Fibroblast of lung (primary cell): ENCODE measurements around the gene MTSS2. TPM values are rescaled to one million over a fixed set of nuclear protein-coding genes. Genes with fewer than 3 reads are reported as not detected.

Experiments used
- DNase-seq, 2 donors: peaks; one replicate each; pipeline versions ENCODE4 v3.0.0 to v3.0.0-alpha.2; 2010; ENCODE audit warnings: low read depth in 2 of 2
- H2AFZ ChIP-seq: 2 replicates; pipeline ENCODE4 v1.5.1; 2012; ENCODE audit warnings: low read length, control low read depth, inconsistent platforms
- H3K27ac ChIP-seq: 2 replicates; pipeline ENCODE4 v1.5.1; 2011; ENCODE audit warnings: low read length, control low read depth; ENCODE audit not compliant: insufficient read depth
- H3K27me3 ChIP-seq: 2 replicates; pipeline ENCODE4 v1.5.1; 2011; ENCODE audit warnings: mild to moderate bottlenecking, low read length; ENCODE audit not compliant: control insufficient read depth, insufficient read depth
- H3K36me3 ChIP-seq: 2 replicates; pipeline ENCODE4 v1.5.1; 2011; ENCODE audit warnings: low read length; ENCODE audit not compliant: control insufficient read depth, insufficient read depth
- H3K4me1 ChIP-seq: 2 replicates; pipeline ENCODE4 v1.5.1; 2011; ENCODE audit warnings: low read length; ENCODE audit not compliant: control insufficient read depth, insufficient read depth; ENCODE audit errors: extremely low read depth
- H3K4me2 ChIP-seq: 2 replicates; pipeline ENCODE4 v1.5.1; 2011; ENCODE audit warnings: low read length, control low read depth; ENCODE audit not compliant: insufficient read depth; ENCODE audit errors: extremely low read depth
- H3K4me3 ChIP-seq, 4 experiments: fragments of 200-600 bp in 1 of 4; sonication (generic) in 1 of 4; replicated peaks in 1 of 4; 2 replicates each; pipeline ENCODE4 v1.5.1; 2011 to 2016; ENCODE audit warnings: low read length in 4 of 4, low read depth in 3 of 4, mild to moderate bottlenecking in 3 of 4, control low read depth in 2 of 4, inconsistent platforms in 1 of 4, mixed read lengths in 1 of 4; ENCODE audit not compliant: insufficient read depth in 1 of 4; ENCODE audit errors: control extremely low read depth in 1 of 4
- H3K79me2 ChIP-seq: 2 replicates; pipeline ENCODE4 v1.5.1; 2012; ENCODE audit warnings: mild to moderate bottlenecking, low read length, inconsistent platforms; ENCODE audit not compliant: control insufficient read depth, insufficient read depth
- H3K9ac ChIP-seq: 2 replicates; pipeline ENCODE4 v1.5.1; 2011; ENCODE audit warnings: mild to moderate bottlenecking, low read length, control low read depth; ENCODE audit not compliant: insufficient read depth
- H3K9me3 ChIP-seq: 2 replicates; pipeline ENCODE4 v1.5.1; 2012; ENCODE audit warnings: low read depth, low read length; ENCODE audit not compliant: control insufficient read depth, insufficient read depth
- H4K20me1 ChIP-seq: 2 replicates; pipeline ENCODE4 v1.5.1; 2011; ENCODE audit warnings: low read length; ENCODE audit not compliant: control insufficient read depth, insufficient read depth; ENCODE audit errors: extremely low read depth
- EZH2 ChIP-seq: IDR thresholded peaks from 2 replicates; pipeline ENCODE4 v1.5.1; 2012; ENCODE audit warnings: low read length, control low read depth, mild to moderate bottlenecking; ENCODE audit errors: missing control alignments
- polyA plus RNA-seq, 2 donors: library from polyadenylated mRNA; depleted of rRNA in 1 of 2; stranded (reverse) in 1 of 2; unstranded in 1 of 2; fragments of >200 nt; gene quantifications; 2 replicates each; pipeline ENCODE4 v1.2.1, GENCODE V29; 2011 to 2012; ENCODE audit warnings: missing spikeins in 1 of 2
- total RNA-seq: library from RNA; depleted of rRNA; stranded (reverse); fragments of >200 nt; gene quantifications from 2 replicates; pipeline ENCODE4 v1.2.1, GENCODE V29; 2014
- TF ChIP-seq, protein P1 (sequence below), 2 donors: IDR thresholded peaks in 1 of 2; conservative IDR thresholded peaks in 1 of 2; 1 replicate in 1 of 2; 2 replicates in 1 of 2; pipeline ENCODE4 v1.5.1; 2011 to 2012; ENCODE audit warnings: low read length in 2 of 2, control low read depth in 1 of 2, inconsistent platforms in 1 of 2, low read depth in 1 of 2, mild to moderate bottlenecking in 1 of 2

The MTSS2 gene
- total and polyA plus RNA-seq, 2 donors (not counting 1 experiment from before 2014, with no cell fraction given), result 126 to 131 TPM

DNA sequence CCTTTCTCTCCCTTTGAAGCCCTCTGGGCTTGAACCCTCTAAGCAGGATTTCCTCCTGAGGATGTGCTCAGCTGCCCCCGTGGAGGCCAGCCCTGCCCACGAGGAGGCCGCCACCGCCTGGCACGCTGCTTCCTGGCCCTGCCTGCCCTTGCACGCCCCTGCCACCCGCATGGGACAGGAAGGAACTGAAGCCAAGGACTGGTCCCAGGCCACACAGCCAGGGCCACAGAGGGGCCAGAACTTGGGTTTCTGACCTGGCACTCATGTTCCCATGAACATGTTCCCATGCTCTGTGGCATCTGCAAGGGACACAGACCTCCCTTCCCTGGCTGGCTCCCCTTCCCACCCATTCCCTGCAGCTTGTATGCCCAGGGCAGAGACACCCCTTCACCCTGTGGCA is 24.1 kb upstream of the MTSS2 start:
- no peaks in the 10 kb centered on the region for H3K79me2 ChIP-seq
- H4K20me1 ChIP-seq, result no peaks in the 10 kb centered on the region
- H3K27me3 ChIP-seq, result no peaks in the 10 kb centered on the region
- TF ChIP-seq EZH2, result no peak
- TF ChIP-seq, protein P1, sequence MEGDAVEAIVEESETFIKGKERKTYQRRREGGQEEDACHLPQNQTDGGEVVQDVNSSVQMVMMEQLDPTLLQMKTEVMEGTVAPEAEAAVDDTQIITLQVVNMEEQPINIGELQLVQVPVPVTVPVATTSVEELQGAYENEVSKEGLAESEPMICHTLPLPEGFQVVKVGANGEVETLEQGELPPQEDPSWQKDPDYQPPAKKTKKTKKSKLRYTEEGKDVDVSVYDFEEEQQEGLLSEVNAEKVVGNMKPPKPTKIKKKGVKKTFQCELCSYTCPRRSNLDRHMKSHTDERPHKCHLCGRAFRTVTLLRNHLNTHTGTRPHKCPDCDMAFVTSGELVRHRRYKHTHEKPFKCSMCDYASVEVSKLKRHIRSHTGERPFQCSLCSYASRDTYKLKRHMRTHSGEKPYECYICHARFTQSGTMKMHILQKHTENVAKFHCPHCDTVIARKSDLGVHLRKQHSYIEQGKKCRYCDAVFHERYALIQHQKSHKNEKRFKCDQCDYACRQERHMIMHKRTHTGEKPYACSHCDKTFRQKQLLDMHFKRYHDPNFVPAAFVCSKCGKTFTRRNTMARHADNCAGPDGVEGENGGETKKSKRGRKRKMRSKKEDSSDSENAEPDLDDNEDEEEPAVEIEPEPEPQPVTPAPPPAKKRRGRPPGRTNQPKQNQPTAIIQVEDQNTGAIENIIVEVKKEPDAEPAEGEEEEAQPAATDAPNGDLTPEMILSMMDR (conservative IDR thresholded peaks at IDR 0.05 in 1 of 2, IDR thresholded peaks at IDR 0.05 in 1 of 2; ENCODE audit: low read depth in 1 of 2, low read length in 2 of 2), result no peak
- H3K4me3 ChIP-seq, result no peak overlapping the region
- peaks cover 31% of the 10 kb centered on the region for H3K4me1 ChIP-seq
- DNase-seq, result no peak
- no peaks in the 10 kb centered on the region for H3K36me3 ChIP-seq
- H3K9ac ChIP-seq, result no peak overlapping the region
- no peak overlapping the region for H2AFZ ChIP-seq
- no peak overlapping the region for H3K27ac ChIP-seq
- no peaks in the 10 kb centered on the region for H3K9me3 ChIP-seq
- H3K4me2 ChIP-seq, result no peak overlapping the region

DNA sequence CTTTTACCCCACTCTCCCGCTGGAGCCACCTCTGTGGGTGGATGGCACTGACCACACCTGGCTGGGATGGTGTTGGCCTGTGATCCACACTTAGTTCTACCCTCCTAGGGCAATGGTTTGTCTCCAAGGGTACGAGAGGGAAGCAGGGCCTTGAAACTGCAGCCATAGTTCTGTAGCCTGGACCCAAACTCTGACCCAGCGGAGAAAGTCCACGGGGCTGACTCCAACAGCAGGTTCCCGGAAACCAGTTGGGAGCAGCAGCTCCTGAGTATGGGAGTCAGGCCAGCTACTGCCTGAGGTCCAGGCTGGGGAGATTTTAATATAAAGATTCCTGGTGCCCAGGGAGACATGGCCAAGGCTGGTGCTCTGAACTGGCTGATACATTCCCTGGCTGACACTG is 23.6 kb upstream of the MTSS2 start:
- Histone ChIP-seq H3K4me2 (no peak overlapping the region), H3K9me3 (no peaks in the 10 kb centered on the region), H3K9ac (no peak overlapping the region), H3K79me2 (no peaks in the 10 kb centered on the region), H3K4me1 (peaks cover 31% of the 10 kb centered on the region), H3K4me3 (no peak overlapping the region), H4K20me1 (no peaks in the 10 kb centered on the region), H3K27ac (no peak overlapping the region), H3K27me3 (no peaks in the 10 kb centered on the region), H2AFZ (no peak overlapping the region), H3K36me3 (no peaks in the 10 kb centered on the region)
- no peak for DNase-seq
- TF ChIP-seq, protein P1 (conservative IDR thresholded peaks at IDR 0.05 in 1 of 2, IDR thresholded peaks at IDR 0.05 in 1 of 2; ENCODE audit: low read depth in 1 of 2, low read length in 2 of 2), result no peak
- TF ChIP-seq EZH2, result no peak

DNA sequence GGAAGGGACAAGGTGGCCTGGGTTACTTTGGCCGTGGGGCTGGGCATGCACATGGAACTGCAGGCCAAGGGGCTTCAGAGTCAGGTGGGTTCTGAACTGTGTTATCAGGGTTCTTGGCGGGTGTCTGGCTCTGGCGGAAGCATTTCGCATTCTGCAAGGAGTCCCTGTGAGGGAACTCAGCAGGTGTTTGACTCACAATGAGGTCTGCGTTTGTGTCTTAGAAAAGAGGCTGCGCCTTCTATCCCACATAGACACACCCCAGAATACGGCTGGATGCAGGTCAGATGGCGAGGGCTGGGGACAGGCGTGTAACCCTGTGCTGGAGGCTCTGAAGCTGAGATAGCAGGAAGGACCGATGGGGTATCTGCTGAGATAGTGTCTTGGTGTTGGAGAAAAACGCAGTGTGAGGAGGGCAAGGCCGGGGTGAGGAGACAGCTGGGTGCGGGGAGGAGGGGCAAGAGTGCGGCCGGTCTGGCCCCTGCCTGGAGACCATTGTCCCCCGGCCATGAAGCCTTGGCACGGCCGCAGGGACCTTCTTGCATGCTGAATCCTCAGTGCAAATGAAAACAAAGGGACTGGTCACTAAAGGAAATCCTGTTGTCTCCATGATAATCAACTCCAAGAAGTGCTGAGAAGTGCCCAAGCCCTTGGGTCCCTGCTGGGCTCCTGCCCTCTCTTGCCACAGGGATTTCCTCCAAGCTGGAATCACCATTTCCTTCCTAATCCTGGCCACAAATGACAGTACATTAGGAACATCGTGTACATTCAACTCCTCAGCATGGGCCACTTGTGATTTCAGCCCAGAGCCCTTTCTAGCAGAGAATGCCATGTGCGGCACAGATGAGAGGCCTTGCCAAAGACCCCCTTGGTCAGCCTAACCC is 22.8 kb upstream of the MTSS2 start:
- Histone ChIP-seq H3K9ac (no peak overlapping the region), H2AFZ (no peak overlapping the region), H3K9me3 (no peaks in the 10 kb centered on the region), H3K27ac (peak overlapping the region; percentile 97), H3K4me1 (peaks cover 35% of the 10 kb centered on the region), H4K20me1 (no peaks in the 10 kb centered on the region), H3K79me2 (no peaks in the 10 kb centered on the region), H3K36me3 (no peaks in the 10 kb centered on the region), H3K4me2 (no peak overlapping the region), H3K4me3 (no peak overlapping the region), H3K27me3 (no peaks in the 10 kb centered on the region)
- DNase-seq, result no peak
- no peak for TF ChIP-seq EZH2
- TF ChIP-seq, protein P1 (conservative IDR thresholded peaks at IDR 0.05 in 1 of 2, IDR thresholded peaks at IDR 0.05 in 1 of 2; ENCODE audit: low read depth in 1 of 2, low read length in 2 of 2), result no peak
